Effector memory CD4-positive, alpha-beta T cell (primary cell): ENCODE measurements around the gene TBL1X.
A peak's percentile ranks its signal among the peaks of the same experiment; 100 is the strongest.

Experiments used
- DNase-seq, 3 donors: peaks; one replicate each; pipeline ENCODE4 v3.0.0-alpha.2; 2020
- H3K27ac ChIP-seq: 2 replicates; pipeline ENCODE4 v1.7.0; 2013; ENCODE audit warnings: mild to moderate bottlenecking, low read length, moderate library complexity; ENCODE audit not compliant: insufficient read depth, poor library complexity, severe bottlenecking
- H3K27me3 ChIP-seq: replicated peaks from 2 replicates; pipeline ENCODE4 v1.7.0; 2013; ENCODE audit warnings: mild to moderate bottlenecking, low read length; ENCODE audit not compliant: insufficient read depth, control insufficient read depth, poor library complexity, severe bottlenecking
- H3K36me3 ChIP-seq: 2 replicates; pipeline ENCODE4 v1.7.0; 2013; ENCODE audit warnings: mild to moderate bottlenecking, low read length, moderate library complexity; ENCODE audit not compliant: control insufficient read depth, insufficient read depth
- H3K4me1 ChIP-seq: 2 replicates; pipeline ENCODE4 v1.7.0; 2013; ENCODE audit warnings: low read length, mild to moderate bottlenecking; ENCODE audit not compliant: control insufficient read depth, insufficient read depth, poor library complexity, severe bottlenecking
- H3K4me3 ChIP-seq: 2 replicates; pipeline ENCODE4 v1.7.0; 2013; ENCODE audit warnings: low read length, low read depth, mild to moderate bottlenecking; ENCODE audit not compliant: insufficient read depth, poor library complexity, severe bottlenecking
- H3K9me3 ChIP-seq: 2 replicates; pipeline ENCODE4 v1.7.0; 2013; ENCODE audit warnings: mild to moderate bottlenecking, low read length, moderate library complexity; ENCODE audit not compliant: control insufficient read depth

TBL1X gene

GRCh38 chrX:9703406-9703805, 238.5 kb downstream of the TBL1X start:
- Histone ChIP-seq H3K27ac (no peak overlapping the region), H3K4me1 (no peaks in the 10 kb centered on the region), H3K36me3 (peaks cover 5% of the 10 kb centered on the region), H3K4me3 (no peak overlapping the region), H3K27me3 (no peaks in the 10 kb centered on the region), H3K9me3 (no peaks in the 10 kb centered on the region)
- no peak for DNase-seq

- peaks cover 12% of the 10 kb centered on the region for H3K36me3 ChIP-seq
- H3K4me3 ChIP-seq = no peak overlapping the region
- no peak for DNase-seq
- no peak overlapping the region for H3K27ac ChIP-seq
- H3K27me3 ChIP-seq = no peaks in the 10 kb centered on the region
- no peaks in the 10 kb centered on the region for H3K4me1 ChIP-seq
- H3K9me3 ChIP-seq = no peaks in the 10 kb centered on the region
Measured at GRCh38 chrX:9704876-9705465, 240.1 kb downstream of the TBL1X start.

- no peak overlapping the region for H3K4me3 ChIP-seq
- no peak for DNase-seq
- H3K36me3 ChIP-seq = peaks cover 7% of the 10 kb centered on the region
- no peaks in the 10 kb centered on the region for H3K9me3 ChIP-seq
- no peaks in the 10 kb centered on the region for H3K27me3 ChIP-seq
- no peaks in the 10 kb centered on the region for H3K4me1 ChIP-seq
- no peak overlapping the region for H3K27ac ChIP-seq
Measured at GRCh38 chrX:9706421-9706820, 241.6 kb downstream of the TBL1X start.

GRCh38 chrX:9707306-9708033, 242.6 kb downstream of the TBL1X start:
- Histone ChIP-seq H3K27me3 (no peaks in the 10 kb centered on the region), H3K36me3 (peaks cover 14% of the 10 kb centered on the region), H3K9me3 (no peaks in the 10 kb centered on the region), H3K4me3 (no peak overlapping the region), H3K4me1 (no peaks in the 10 kb centered on the region), H3K27ac (no peak overlapping the region)
- DNase-seq = no peak

GRCh38 chrX:9708086-9708485, 243.2 kb downstream of the TBL1X start:
- Histone ChIP-seq H3K4me1 (no peaks in the 10 kb centered on the region), H3K27ac (no peak overlapping the region), H3K36me3 (peaks cover 16% of the 10 kb centered on the region), H3K9me3 (no peaks in the 10 kb centered on the region), H3K4me3 (no peak overlapping the region), H3K27me3 (no peaks in the 10 kb centered on the region)
- DNase-seq = no peak

GRCh38 chrX:9708923-9709553, 244.2 kb downstream of the TBL1X start:
- DNase-seq = peak; percentile 47 to 61 (median 56)
- Histone ChIP-seq H3K4me1 (no peaks in the 10 kb centered on the region), H3K4me3 (no peak overlapping the region), H3K36me3 (peaks cover 19% of the 10 kb centered on the region), H3K9me3 (no peaks in the 10 kb centered on the region), H3K27ac (no peak overlapping the region), H3K27me3 (no peaks in the 10 kb centered on the region)

GRCh38 chrX:9710332-9710731, 245.5 kb downstream of the TBL1X start:
- Histone ChIP-seq H3K9me3 (no peaks in the 10 kb centered on the region), H3K4me3 (no peak overlapping the region), H3K27me3 (no peaks in the 10 kb centered on the region), H3K27ac (no peak overlapping the region), H3K36me3 (peaks cover 21% of the 10 kb centered on the region), H3K4me1 (no peaks in the 10 kb centered on the region)
- no peak for DNase-seq

- Histone ChIP-seq H3K4me3 (no peak overlapping the region), H3K4me1 (no peaks in the 10 kb centered on the region), H3K36me3 (peaks cover 22% of the 10 kb centered on the region), H3K9me3 (peaks cover under 1% of the 10 kb centered on the region), H3K27me3 (no peaks in the 10 kb centered on the region), H3K27ac (no peak overlapping the region)
- no peak for DNase-seq
Measured at GRCh38 chrX:9717376-9717775, 252.5 kb downstream of the TBL1X start.

GRCh38 chrX:9724711-9725110, 259.9 kb downstream of the TBL1X start:
- Histone ChIP-seq H3K4me1 (no peaks in the 10 kb centered on the region), H3K9me3 (peaks cover 8% of the 10 kb centered on the region), H3K36me3 (no peaks in the 10 kb centered on the region), H3K27ac (no peak overlapping the region), H3K27me3 (no peaks in the 10 kb centered on the region), H3K4me3 (no peak overlapping the region)
- no peak for DNase-seq

- no peaks in the 10 kb centered on the region for H3K27me3 ChIP-seq
- H3K4me1 ChIP-seq = no peaks in the 10 kb centered on the region
- no peaks in the 10 kb centered on the region for H3K36me3 ChIP-seq
- no peaks in the 10 kb centered on the region for H3K9me3 ChIP-seq
- no peak for DNase-seq
- no peak overlapping the region for H3K27ac ChIP-seq
- H3K4me3 ChIP-seq = no peak overlapping the region
Measured at GRCh38 chrX:9728261-9728660, 263.4 kb downstream of the TBL1X start.
